HUES48 (cell line): ENCODE data around the gene CPEB2.

Experiments
- H3K27ac ChIP-seq: one replicate; pipeline ENCODE4 v1.7.0; 2013; ENCODE audit warnings: low read depth, low read length, inconsistent platforms
- H3K27me3 ChIP-seq: 2 replicates; pipeline ENCODE4 v1.6.1; 2013; ENCODE audit warnings: mild to moderate bottlenecking, low read length; ENCODE audit not compliant: control insufficient read depth, insufficient read depth
- H3K36me3 ChIP-seq: 2 replicates; pipeline ENCODE4 v1.6.1; 2013; ENCODE audit warnings: low read length; ENCODE audit not compliant: control insufficient read depth, insufficient read depth
- H3K4me1 ChIP-seq: 2 replicates; pipeline ENCODE4 v1.6.1; 2013; ENCODE audit warnings: mild to moderate bottlenecking, low read length; ENCODE audit not compliant: control insufficient read depth, insufficient read depth
- H3K4me3 ChIP-seq: 2 replicates; pipeline ENCODE4 v1.5.1; 2013; ENCODE audit warnings: mild to moderate bottlenecking, low read depth, low read length
- H3K9ac ChIP-seq: 2 replicates; pipeline ENCODE4 v1.6.1; 2013; ENCODE audit warnings: mild to moderate bottlenecking, low read depth, low read length, moderate library complexity
- H3K9me3 ChIP-seq: 2 replicates; pipeline ENCODE4 v1.6.1; 2013; ENCODE audit warnings: low read length; ENCODE audit not compliant: control insufficient read depth, insufficient read depth

The CPEB2 gene

DNA sequence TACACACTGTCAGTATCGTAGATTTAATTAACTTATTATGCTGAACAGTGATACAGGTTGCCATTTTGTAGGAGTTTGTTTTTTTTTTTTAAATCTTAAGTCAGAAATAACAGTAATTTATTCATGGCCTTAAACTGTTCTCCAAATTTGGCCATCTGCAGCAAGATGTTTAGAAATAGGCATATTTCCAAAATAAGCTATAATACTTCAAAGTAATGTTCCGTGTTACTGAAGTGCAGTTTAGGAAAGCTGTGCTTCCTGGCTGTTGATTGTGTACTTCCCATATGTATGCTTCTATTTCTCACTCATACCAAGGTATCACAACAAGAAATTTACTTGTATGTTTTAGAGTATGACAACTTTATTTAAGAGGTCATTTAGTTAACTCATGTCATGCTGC, 28.9 kb downstream of the CPEB2 start:
- H3K4me1 ChIP-seq = peaks cover 10% of the 10 kb centered on the region
- H3K9ac ChIP-seq = no peak overlapping the region
- peaks cover 13% of the 10 kb centered on the region for H3K36me3 ChIP-seq
- H3K27me3 ChIP-seq = no peaks in the 10 kb centered on the region
- H3K27ac ChIP-seq = no peak overlapping the region
- H3K9me3 ChIP-seq = 0 out of 2 replicates have a peak, but pooled peaks cover 9% of the 10 kb centered on the region
- no peak overlapping the region for H3K4me3 ChIP-seq

DNA sequence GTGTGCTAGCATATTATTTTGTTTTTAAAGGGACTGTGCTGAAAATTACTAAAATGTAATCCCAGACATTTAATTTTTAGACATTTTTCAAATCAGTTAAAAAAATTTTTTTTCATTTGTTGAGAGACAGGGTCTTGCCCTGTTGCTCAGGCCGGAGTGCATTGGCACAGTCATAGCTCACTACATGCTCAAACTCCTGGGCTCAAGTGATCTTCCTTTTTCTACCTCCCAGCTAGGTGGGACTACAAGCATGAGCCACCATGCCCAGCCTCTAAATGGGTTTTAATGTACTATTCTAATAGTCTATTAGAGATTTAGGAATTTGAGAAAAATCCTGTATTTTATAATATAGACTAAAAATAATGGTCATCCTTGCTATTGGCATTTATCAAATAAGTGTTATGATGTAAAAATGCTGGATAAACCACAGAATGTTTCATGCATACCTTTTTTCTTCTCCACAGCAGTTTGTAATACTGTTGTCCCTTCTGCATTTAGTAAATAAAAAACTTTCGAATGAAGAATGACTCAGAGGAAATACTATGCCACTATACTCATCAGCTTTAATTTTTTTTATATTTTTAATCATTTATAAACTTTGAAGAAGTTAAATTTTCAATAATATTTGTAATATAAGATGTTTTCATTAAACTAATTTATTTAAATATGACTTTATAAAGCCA, 29.9 kb downstream of the CPEB2 start:
- Histone ChIP-seq H3K27ac (no peak overlapping the region), H3K4me3 (no peak overlapping the region), H3K4me1 (peaks cover 10% of the 10 kb centered on the region), H3K9ac (no peak overlapping the region), H3K36me3 (peaks cover 13% of the 10 kb centered on the region), H3K9me3 (0 out of 2 replicates have a peak, but pooled peaks cover 9% of the 10 kb centered on the region), H3K27me3 (no peaks in the 10 kb centered on the region)

DNA sequence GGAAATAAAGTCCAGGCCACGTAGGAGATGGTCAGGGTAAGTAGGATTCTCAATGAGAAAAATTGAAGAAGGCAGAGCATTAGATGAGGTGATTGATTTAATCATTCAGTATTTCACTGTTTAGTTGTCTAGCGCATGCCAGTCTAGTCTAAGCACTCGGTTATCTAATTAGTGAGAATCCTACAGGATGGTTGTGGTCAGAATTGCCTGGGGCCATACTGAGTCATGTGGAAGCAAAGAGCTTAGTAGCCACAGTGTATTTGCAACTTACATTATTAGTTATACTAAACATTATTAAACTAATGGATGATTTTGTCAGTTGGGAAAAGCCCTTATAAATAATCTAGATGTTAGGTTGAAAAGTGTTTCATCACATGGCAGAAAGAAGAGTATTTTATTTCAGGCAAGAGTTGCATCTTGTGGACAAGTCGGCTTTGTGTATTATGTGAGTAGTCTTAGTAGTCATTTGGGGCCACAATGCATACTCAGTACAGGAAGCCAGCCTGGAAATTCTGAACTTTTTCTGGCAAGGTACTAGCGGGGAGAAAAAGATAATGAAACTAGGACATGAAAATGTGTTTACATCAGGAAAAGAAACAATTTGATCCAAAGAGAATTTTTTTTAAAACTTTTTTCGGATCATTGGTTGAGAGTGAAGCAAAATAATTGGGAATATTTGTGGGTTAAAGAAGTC, 31.9 kb downstream of the CPEB2 start:
- Histone ChIP-seq H3K4me3 (no peak overlapping the region), H3K36me3 (peaks cover 13% of the 10 kb centered on the region), H3K4me1 (no peaks in the 10 kb centered on the region), H3K27me3 (no peaks in the 10 kb centered on the region), H3K9ac (no peak overlapping the region), H3K27ac (no peak overlapping the region), H3K9me3 (0 out of 2 replicates have a peak, but pooled peaks cover 9% of the 10 kb centered on the region)

DNA sequence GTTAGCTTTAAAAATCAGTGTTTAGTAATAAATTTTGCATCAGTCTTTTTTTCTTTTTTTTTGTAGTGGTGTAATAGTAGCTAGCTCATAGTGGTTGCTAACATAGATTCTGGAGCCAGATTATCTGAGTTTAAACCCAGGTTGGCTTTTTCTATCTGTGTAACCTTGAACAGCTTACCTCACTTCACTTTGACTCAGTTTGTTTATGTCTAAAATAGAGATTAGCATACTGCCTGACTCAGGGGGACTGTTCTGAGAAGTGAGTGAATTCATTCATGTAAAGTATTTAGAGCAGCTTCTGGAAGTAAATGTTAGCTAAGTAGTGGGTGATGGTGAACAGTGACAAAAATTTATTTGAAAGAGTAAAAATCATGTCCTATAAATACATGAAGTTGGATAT, 32.9 kb downstream of the CPEB2 start:
- Histone ChIP-seq H3K4me3 (no peak overlapping the region), H3K9me3 (0 out of 2 replicates have a peak, but pooled peaks cover 9% of the 10 kb centered on the region), H3K36me3 (peaks cover 13% of the 10 kb centered on the region), H3K27me3 (no peaks in the 10 kb centered on the region), H3K27ac (no peak overlapping the region), H3K4me1 (no peaks in the 10 kb centered on the region), H3K9ac (no peak overlapping the region)

DNA sequence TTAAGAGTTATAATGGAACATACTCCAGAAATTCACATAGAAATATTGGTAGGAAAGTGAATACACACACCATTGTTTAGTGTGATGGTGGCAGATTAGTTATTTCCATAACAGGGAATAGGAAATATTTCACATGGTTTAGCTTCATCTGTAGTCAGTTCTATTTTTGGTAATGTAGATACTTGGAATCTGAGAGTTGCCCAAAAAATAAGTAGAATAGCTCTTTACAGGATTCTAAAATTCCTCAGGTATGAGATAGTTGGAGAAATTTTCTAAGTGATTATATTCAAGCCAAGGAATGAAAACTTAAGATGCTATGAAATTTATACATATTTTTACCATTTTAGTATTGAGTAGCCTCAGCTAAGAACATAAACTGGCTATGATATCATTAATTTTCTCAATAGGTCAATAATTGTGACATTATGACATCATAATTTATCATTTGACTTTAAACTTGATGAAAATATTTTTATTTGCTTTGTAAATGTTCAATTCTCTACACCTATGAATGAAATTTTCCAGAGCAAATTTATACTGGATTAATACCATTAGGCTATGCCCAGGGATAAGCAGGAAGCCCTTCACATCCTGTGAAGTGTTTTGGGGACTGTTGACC, 35.8 kb downstream of the CPEB2 start:
- Histone ChIP-seq H3K27ac (no peak overlapping the region), H3K4me3 (no peak overlapping the region), H3K27me3 (no peaks in the 10 kb centered on the region), H3K4me1 (peaks cover 18% of the 10 kb centered on the region), H3K9me3 (0 out of 2 replicates have a peak, but pooled peaks cover 9% of the 10 kb centered on the region), H3K36me3 (peaks cover 13% of the 10 kb centered on the region), H3K9ac (no peak overlapping the region)

DNA sequence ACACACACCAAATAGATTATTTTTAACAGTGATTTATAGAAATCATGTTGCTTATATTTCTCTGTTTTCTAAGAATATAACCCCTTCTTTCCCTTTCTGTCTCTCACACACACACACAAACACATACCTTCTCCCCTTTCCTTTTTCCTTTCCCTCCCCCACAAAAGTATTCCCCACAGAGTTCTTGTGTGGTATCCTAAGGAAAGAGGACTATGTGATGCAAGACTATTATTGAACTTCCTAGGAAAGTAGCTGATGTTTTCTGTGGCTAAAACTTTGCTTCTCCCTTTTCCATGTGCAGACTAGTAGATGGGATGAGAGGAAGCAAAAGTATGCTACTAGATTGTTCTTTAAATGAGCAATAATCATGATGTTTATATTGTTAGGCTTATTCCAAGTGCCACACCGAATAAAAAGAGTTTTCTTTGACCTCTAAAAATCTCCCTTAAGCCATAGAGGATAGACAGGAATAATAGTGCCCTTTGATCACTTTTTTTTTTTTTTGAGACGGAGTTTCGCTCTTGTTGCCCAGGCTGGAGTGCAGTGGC, 38.7 kb downstream of the CPEB2 start:
- Histone ChIP-seq H3K9ac (no peak overlapping the region), H3K36me3 (no peaks in the 10 kb centered on the region), H3K4me1 (peaks cover 18% of the 10 kb centered on the region), H3K4me3 (no peak overlapping the region), H3K27ac (peak overlapping the region; percentile 54), H3K9me3 (no peaks in the 10 kb centered on the region), H3K27me3 (no peaks in the 10 kb centered on the region)

DNA sequence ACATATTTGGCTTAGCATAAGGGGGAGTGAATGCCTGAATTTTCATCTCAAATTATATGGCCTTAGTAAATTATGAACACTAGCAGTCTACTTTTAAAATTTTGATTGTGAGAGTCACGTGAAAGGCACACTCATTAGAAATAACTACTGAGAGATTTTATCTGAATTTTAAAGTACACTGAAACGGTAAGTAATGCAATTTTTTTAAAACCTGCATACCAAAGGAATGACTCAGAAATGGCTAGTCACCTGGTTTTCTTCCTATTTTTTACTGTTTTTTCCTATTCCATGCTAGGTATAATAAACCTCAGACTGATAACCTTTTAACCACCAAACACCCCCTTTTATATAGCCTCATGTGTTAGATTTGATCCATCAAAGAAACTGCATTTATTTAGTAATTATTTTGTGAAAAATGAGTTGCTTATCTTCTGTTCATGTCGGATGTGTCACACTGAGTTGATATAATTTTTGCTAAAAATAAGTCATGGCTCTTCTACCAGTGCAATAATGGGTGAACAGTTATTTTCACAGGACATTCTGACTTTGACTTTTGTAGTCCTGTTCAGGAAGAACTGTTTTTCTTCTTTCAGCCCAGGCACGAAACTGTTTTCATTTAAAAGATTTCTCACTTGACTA, 40.4 kb downstream of the CPEB2 start:
- Histone ChIP-seq H3K4me1 (peaks cover 18% of the 10 kb centered on the region), H3K27me3 (no peaks in the 10 kb centered on the region), H3K9ac (no peak overlapping the region), H3K4me3 (no peak overlapping the region), H3K27ac (no peak overlapping the region), H3K9me3 (no peaks in the 10 kb centered on the region), H3K36me3 (no peaks in the 10 kb centered on the region)

DNA sequence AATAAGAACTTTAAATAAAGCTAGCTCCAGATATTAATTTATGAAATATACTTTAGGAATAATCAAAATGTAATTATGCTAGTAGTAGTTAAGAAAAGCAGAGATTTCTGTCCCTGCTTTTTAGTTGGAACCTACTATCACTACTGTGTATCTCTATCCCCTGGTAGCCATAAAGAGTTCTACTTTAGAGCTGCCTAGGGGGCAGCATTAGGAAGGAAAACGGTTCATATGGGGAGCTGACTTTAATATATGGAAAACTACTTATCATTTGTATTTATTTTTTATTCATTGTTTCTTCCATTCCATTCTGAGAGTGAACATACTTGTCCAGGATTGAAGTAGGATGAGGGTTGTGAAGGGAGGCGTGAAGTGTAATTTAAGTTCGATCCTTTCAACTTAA, 40.9 kb downstream of the CPEB2 start:
- Histone ChIP-seq H3K27me3 (no peaks in the 10 kb centered on the region), H3K9ac (no peak overlapping the region), H3K9me3 (no peaks in the 10 kb centered on the region), H3K4me3 (no peak overlapping the region), H3K4me1 (peaks cover 18% of the 10 kb centered on the region), H3K27ac (no peak overlapping the region), H3K36me3 (no peaks in the 10 kb centered on the region)

DNA sequence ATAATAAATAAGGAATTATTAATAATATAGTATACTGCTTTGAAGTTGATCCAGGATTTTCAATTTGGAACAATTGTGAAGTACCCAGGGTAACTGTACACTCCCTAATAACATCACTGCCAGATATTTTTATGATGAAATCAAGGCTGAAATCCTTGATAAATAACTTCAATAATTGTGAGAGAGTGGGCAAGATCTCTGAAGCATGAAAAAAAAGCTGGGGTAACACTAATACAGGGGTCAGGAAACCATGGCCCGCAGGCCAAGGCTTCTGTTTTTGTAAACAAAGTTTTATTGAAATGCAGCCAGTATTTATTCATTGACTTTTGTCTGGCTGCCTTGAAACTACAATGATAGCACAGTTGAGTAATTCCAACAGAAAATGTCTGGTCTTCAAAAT, 41.6 kb downstream of the CPEB2 start:
- Histone ChIP-seq H3K4me1 (peaks cover 18% of the 10 kb centered on the region), H3K27ac (no peak overlapping the region), H3K36me3 (no peaks in the 10 kb centered on the region), H3K4me3 (no peak overlapping the region), H3K9me3 (no peaks in the 10 kb centered on the region), H3K9ac (no peak overlapping the region), H3K27me3 (no peaks in the 10 kb centered on the region)

DNA sequence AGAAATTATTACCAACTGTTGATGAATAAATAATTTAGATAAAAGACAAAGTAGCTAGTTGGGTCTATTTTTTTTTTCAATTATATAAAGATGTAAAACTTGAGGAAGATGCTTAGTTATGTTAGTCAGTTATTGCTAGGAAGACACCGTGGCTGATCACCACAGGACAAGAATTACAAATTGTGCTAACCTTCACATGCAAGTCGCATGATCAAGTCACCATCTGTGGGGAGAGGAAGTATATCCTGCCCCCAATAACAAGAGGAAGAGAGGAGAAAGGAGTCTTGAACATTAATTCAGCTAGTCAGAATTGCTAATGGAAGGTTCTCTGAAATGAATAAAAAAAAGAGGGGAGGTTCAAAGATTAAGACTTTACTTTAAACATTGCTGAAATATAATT, 52.3 kb downstream of the CPEB2 start:
- Histone ChIP-seq H3K9ac (no peak overlapping the region), H3K27me3 (no peaks in the 10 kb centered on the region), H3K27ac (no peak overlapping the region), H3K4me1 (no peaks in the 10 kb centered on the region), H3K4me3 (no peak overlapping the region), H3K9me3 (peaks cover 11% of the 10 kb centered on the region; the same call in 1 of the 2 replicates), H3K36me3 (0 out of 2 replicates have a peak, but pooled peaks cover 5% of the 10 kb centered on the region)
